Lower leg skin (tissue), 4 donors: ENCODE results near the gene COX10. TPM values are rescaled to one million over a fixed set of nuclear protein-coding genes. Genes with fewer than 3 reads are reported as not detected.

Experiments used
- DNase-seq, 2 donors: peaks; one replicate each; pipeline ENCODE4 v3.0.0-alpha.2; 2019; ENCODE audit warnings: low spot score in 2 of 2
- H3K4me3 ChIP-seq: fragments of 200-600 bp; sonication (generic); 2 replicates; pipeline ENCODE4 v1.5.1; 2017; ENCODE audit warnings: mild to moderate bottlenecking, low read depth; ENCODE audit not compliant: poor library complexity, severe bottlenecking
- CTCF ChIP-seq, 3 donors: fragments of 450-650 bp; IDR thresholded peaks; one replicate each; pipeline ENCODE4 v1.5.1; 2016; ENCODE audit warnings: antibody characterized with exemption in 3 of 3, mild to moderate bottlenecking in 3 of 3, moderate library complexity in 2 of 3
- POLR2A ChIP-seq, 2 donors: fragments of 450-650 bp; IDR thresholded peaks; one replicate each; pipeline ENCODE4 v1.6.1; 2016 to 2017; ENCODE audit warnings: antibody characterized with exemption in 2 of 2, mild to moderate bottlenecking in 1 of 2, moderate library complexity in 1 of 2
- WGBS, 2 donors: methylation state at CpG; one replicate each; pipeline ENCODE4 v1.1.5; 2018; 5-methylcytosine and 5-hydroxymethylcytosine counted together
- intact Hi-C: fragments of 100-400 bp; cut with DNase I; formaldehyde crosslinking; loops from one replicate; pipeline ENCODE4 v1.15.0; 2023; ENCODE audit warnings: low total_unique reads
- total RNA-seq, 4 donors: library from RNA; depleted of rRNA; stranded (reverse); fragments of >200 nt; gene quantifications; one replicate each; pipeline ENCODE4 v1.1.0, GENCODE V29; 2016

The COX10 gene
- total RNA-seq, 4 donors from 2014 or later, result 17.8 to 24.5 (median 21.6) TPM

- no peak for TF ChIP-seq CTCF (IDR thresholded peaks at IDR 0.05)
- no peak for TF ChIP-seq POLR2A (IDR thresholded peaks at IDR 0.05)
- 86 to 92% methylated on average over 5 of the region's 5 CpGs for WGBS, 2 donors
- intact Hi-C loops, result no loop called here
- no peak for DNase-seq
- no peak overlapping the region for H3K4me3 ChIP-seq
These were observed 18.7 kb upstream of the COX10 start for GRCh38 chr17:14050616-14051015.

GRCh38 chr17:14051692-14052091 lies 17.6 kb upstream of the COX10 start:
- DNase-seq, result no peak
- no peak overlapping the region for H3K4me3 ChIP-seq
- 91 to 95% methylated on average over 4 of the region's 4 CpGs for WGBS, 2 donors
- intact Hi-C loops, result no loop called here
- no peak for TF ChIP-seq CTCF (IDR thresholded peaks at IDR 0.05)
- no peak for TF ChIP-seq POLR2A (IDR thresholded peaks at IDR 0.05)

GRCh38 chr17:14052886-14053615 lies 16.3 kb upstream of the COX10 start:
- no peak for TF ChIP-seq CTCF (IDR thresholded peaks at IDR 0.05)
- TF ChIP-seq POLR2A (IDR thresholded peaks at IDR 0.05), result no peak
- H3K4me3 ChIP-seq, result no peak overlapping the region
- WGBS, 2 donors, result 67 to 82% methylated on average over 6 of the region's 6 CpGs
- DNase-seq, result no peak
- intact Hi-C loops, result no loop called here

- H3K4me3 ChIP-seq, result no peak overlapping the region
- DNase-seq, result no peak
- TF ChIP-seq POLR2A (IDR thresholded peaks at IDR 0.05), result no peak
- no peak for TF ChIP-seq CTCF (IDR thresholded peaks at IDR 0.05)
- intact Hi-C loops, result no loop called here
These were observed 11.7 kb upstream of the COX10 start for GRCh38 chr17:14057591-14057990.

- TF ChIP-seq CTCF (IDR thresholded peaks at IDR 0.05) (no peak), POLR2A (IDR thresholded peaks at IDR 0.05) (no peak)
- no peak overlapping the region for H3K4me3 ChIP-seq
- intact Hi-C loops, result no loop called here
- 79 to 86% methylated on average over 2 of the region's 2 CpGs for WGBS, 2 donors
- no peak for DNase-seq
These were observed 11.3 kb upstream of the COX10 start for GRCh38 chr17:14058051-14058450.

GRCh38 chr17:14060706-14061105 lies 8.6 kb upstream of the COX10 start:
- WGBS, 2 donors, result 85 to 93% methylated on average over 1 of the region's 1 CpG
- no peak overlapping the region for H3K4me3 ChIP-seq
- TF ChIP-seq CTCF (IDR thresholded peaks at IDR 0.05), result no peak
- no peak for TF ChIP-seq POLR2A (IDR thresholded peaks at IDR 0.05)
- DNase-seq, result no peak
- intact Hi-C loops, result no loop called here
